B cell (primary cell): Measurements from ENCODE around the gene IPO11. TPM values are rescaled to one million over a fixed set of nuclear protein-coding genes. Genes with fewer than 3 reads are reported as not detected.
"Not testable (repeated sequence)": the region's sequence is repeated elsewhere in the genome, so short reads cannot be mapped to it uniquely, and the experiment has no call there.

ENCODE experiments used
- ATAC-seq: fragments of 200-7000 bp; cut with Tn5 transposase; one replicate; pipeline ENCODE4 v1.10.0; 2021; ENCODE audit warnings: low read depth, mild to moderate bottlenecking, moderate number of reproducible peaks, moderate library complexity
- CTCF ChIA-PET: fragments of 350-600 bp; sonication (Branson Sonifier 250); formaldehyde crosslinking; loops from one replicate; lab custom pipeline; 2021; ENCODE audit warnings: antibody characterized with exemption, inconsistent platforms; lab: Charles Lee
- POLR2A ChIA-PET: fragments of 350-600 bp; sonication (Branson Sonifier 250); formaldehyde crosslinking; loops from one replicate; lab custom pipeline; 2021; ENCODE audit warnings: antibody characterized with exemption; lab: Charles Lee
- DNase-seq: peaks from one replicate; pipeline ENCODE4 v3.0.0; 2013
- H2AFZ ChIP-seq: 2 replicates; pipeline ENCODE4 v1.6.1; 2012; ENCODE audit warnings: mild to moderate bottlenecking, low read depth, low read length; ENCODE audit not compliant: insufficient read depth, poor library complexity, severe bottlenecking
- H3K27ac ChIP-seq, 2 donors: 1 replicate in 1 of 2; 2 replicates in 1 of 2; pipeline ENCODE4 v1.5.1; 2012 to 2013; ENCODE audit warnings: low read length in 2 of 2, mild to moderate bottlenecking in 2 of 2, moderate library complexity in 1 of 2
- H3K27me3 ChIP-seq, 4 experiments: fragments of 200-600 bp in 1 of 4; sonication (generic) in 1 of 4; replicated peaks in 1 of 4; 1 replicate in 2 of 4; 2 replicates in 2 of 4; pipeline versions ENCODE4 v1.6.1 to v1.7.0; 2013 to 2016; ENCODE audit warnings: low read length in 3 of 4, mild to moderate bottlenecking in 2 of 4, mixed read lengths in 1 of 4, moderate library complexity in 1 of 4; ENCODE audit not compliant: insufficient read depth in 4 of 4, control insufficient read depth in 3 of 4; ENCODE audit errors: control extremely low read depth in 1 of 4
- H3K36me3 ChIP-seq, 2 experiments: replicated peaks in 1 of 2; 1 replicate in 1 of 2; 2 replicates in 1 of 2; pipeline versions ENCODE4 v1.6.1 to v1.7.1; 2013; ENCODE audit warnings: low read length in 1 of 2; ENCODE audit not compliant: insufficient read depth in 2 of 2, control insufficient read depth in 1 of 2; ENCODE audit errors: control extremely low read depth in 1 of 2, extremely low read depth in 1 of 2
- H3K4me1 ChIP-seq, 2 donors: fragments of 200-600 bp in 1 of 2; sonication (generic) in 1 of 2; 1 replicate in 1 of 2; 2 replicates in 1 of 2; pipeline versions ENCODE4 v1.5.1 to v1.6.1; 2013 to 2017; ENCODE audit warnings: low read length in 2 of 2; ENCODE audit not compliant: control insufficient read depth in 2 of 2, insufficient read depth in 2 of 2
- H3K4me2 ChIP-seq: replicated peaks from 2 replicates; pipeline ENCODE3; 2012; ENCODE audit warnings: mild to moderate bottlenecking, low read depth, low read length; ENCODE audit not compliant: poor library complexity, severe bottlenecking
- H3K4me3 ChIP-seq, 5 experiments: fragments of 200-600 bp in 1 of 5; sonication (generic) in 1 of 5; 1 replicate in 3 of 5; 2 replicates in 2 of 5; pipeline versions ENCODE4 v1.5.1 to v1.7.0; 2011 to 2016; ENCODE audit warnings: low read length in 4 of 5, mild to moderate bottlenecking in 4 of 5, low read depth in 2 of 5, control low read depth in 1 of 5, moderate library complexity in 1 of 5; ENCODE audit not compliant: insufficient read depth in 1 of 5; ENCODE audit errors: control extremely low read depth in 1 of 5, extremely low read depth in 1 of 5
- H3K79me2 ChIP-seq: fragments of 200-600 bp; sonication (generic); one replicate; pipeline ENCODE4 v1.6.0; 2016; ENCODE audit warnings: low read length; ENCODE audit not compliant: control insufficient read depth, insufficient read depth
- H3K9ac ChIP-seq: fragments of 200-600 bp; sonication (generic); 2 replicates; pipeline ENCODE4 v1.6.1; 2017; ENCODE audit warnings: mild to moderate bottlenecking, low read length, moderate library complexity
- H3K9me3 ChIP-seq, 3 donors: one replicate each; pipeline versions ENCODE4 v1.6.1 to v1.7.1; 2013; ENCODE audit warnings: low read length in 2 of 3; ENCODE audit not compliant: control insufficient read depth in 2 of 3, insufficient read depth in 1 of 3; ENCODE audit errors: control extremely low read depth in 1 of 3
- H4K20me1 ChIP-seq: 2 replicates; pipeline ENCODE4 v1.6.0; 2012; ENCODE audit warnings: mild to moderate bottlenecking, low read length; ENCODE audit not compliant: insufficient read depth, control insufficient read depth, poor library complexity, severe bottlenecking
- H3K27ac Mint-ChIP-seq: one replicate; pipeline ENCODE4 v1.8.0; 2021; ENCODE audit warnings: mixed read lengths
- H3K27me3 Mint-ChIP-seq: one replicate; pipeline ENCODE4 v1.8.0; 2021; ENCODE audit warnings: mixed read lengths
- H3K4me1 Mint-ChIP-seq: one replicate; pipeline ENCODE4 v1.8.0; 2021; ENCODE audit warnings: mixed read lengths
- H3K4me3 Mint-ChIP-seq: one replicate; pipeline ENCODE4 v1.8.0; 2021; ENCODE audit warnings: mixed read lengths
- H3K9me3 Mint-ChIP-seq: one replicate; pipeline ENCODE4 v1.8.0; 2022; ENCODE audit warnings: mixed read lengths; ENCODE audit not compliant: insufficient read depth
- EZH2 ChIP-seq: IDR thresholded peaks from 2 replicates; pipeline ENCODE4 v1.6.1; 2012; ENCODE audit warnings: borderline replicate concordance, low read depth, mild to moderate bottlenecking, moderate library complexity, low read length; ENCODE audit not compliant: insufficient read depth, poor library complexity, severe bottlenecking
- WGBS: methylation state at CpG from one replicate; pipeline ENCODE4 v1.1.5; 2013; ENCODE audit warnings: missing lambda C conversion rate; ENCODE audit not compliant: insufficient coverage; 5-methylcytosine and 5-hydroxymethylcytosine counted together
- intact Hi-C: fragments of 100-400 bp; cut with micrococcal nuclease; formaldehyde crosslinking; loops from one replicate; pipeline ENCODE4 v1.10.0; 2022
- polyA plus RNA-seq: library from polyadenylated mRNA; depleted of rRNA; stranded (reverse); fragments of >200 nt; gene quantifications from 2 replicates; pipeline ENCODE4 v1.2.3, GENCODE V29; 2012
- total RNA-seq, 2 donors: library from RNA; stranded (reverse); fragments of 120-200 nt in 1 of 2; gene quantifications; 1 replicate in 1 of 2; 2 replicates in 1 of 2; pipeline versions ENCODE4 v1.2.3 to v1.2.4, GENCODE V29; 2013 to 2022
- TF ChIP-seq, protein P1 (sequence below): fragments of 200-600 bp; IDR thresholded peaks from one replicate; pipeline ENCODE4 v1.8.0; 2022; ENCODE audit warnings: antibody characterized with exemption, mild to moderate bottlenecking

Gene IPO11
- total and polyA plus RNA-seq, 2 donors (not counting 1 experiment from before 2014, with no cell fraction given), result 3.8 to 37.4 TPM

DNA sequence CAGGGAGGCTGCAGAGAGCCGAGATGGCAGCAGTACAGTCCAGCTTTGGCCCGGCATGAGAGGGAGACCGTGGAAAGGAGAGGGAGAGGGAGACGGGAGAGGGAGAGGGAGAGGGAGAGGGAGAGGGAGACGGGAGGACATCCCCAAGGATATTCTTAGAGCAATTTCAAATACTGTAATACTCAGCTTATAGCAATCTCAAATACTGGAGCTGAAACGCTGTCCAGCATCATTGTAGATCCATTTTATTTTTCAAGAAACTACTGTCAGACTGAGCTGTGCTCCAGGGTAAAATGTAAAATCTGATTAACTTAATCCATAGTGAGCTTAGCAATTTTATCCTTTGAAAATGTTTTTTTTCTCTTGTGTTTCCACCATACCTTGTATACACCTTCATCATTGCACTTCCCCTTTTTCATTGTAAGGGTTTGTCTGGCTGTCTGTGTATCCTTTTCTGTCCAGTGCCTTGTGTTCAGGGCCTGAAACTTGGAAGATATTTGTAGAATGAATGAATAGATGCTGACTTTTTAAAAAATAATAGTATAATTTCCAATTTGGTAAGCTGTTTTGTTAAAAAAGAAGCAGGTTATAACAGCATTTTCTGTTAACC, 102.1 kb downstream of the IPO11 start:
- ChIA-PET POLR2A (no interaction called here), CTCF (no interaction called here)
- Mint-ChIP-seq H3K9me3 (no peaks in the 10 kb centered on the region), H3K4me1 (no peaks in the 10 kb centered on the region), H3K4me3 (no peak overlapping the region), H3K27ac (no peak overlapping the region), H3K27me3 (no peaks in the 10 kb centered on the region)
- H4K20me1 ChIP-seq, result no peaks in the 10 kb centered on the region
- H3K79me2 ChIP-seq, result no peaks in the 10 kb centered on the region
- intact Hi-C loops, result no loop called here
- no peak overlapping the region for H3K4me3 ChIP-seq
- H2AFZ ChIP-seq, result no peak overlapping the region
- DNase-seq (no peak), ATAC-seq (no peak)
- H3K27ac ChIP-seq, result no peak overlapping the region
- TF ChIP-seq, protein P1, sequence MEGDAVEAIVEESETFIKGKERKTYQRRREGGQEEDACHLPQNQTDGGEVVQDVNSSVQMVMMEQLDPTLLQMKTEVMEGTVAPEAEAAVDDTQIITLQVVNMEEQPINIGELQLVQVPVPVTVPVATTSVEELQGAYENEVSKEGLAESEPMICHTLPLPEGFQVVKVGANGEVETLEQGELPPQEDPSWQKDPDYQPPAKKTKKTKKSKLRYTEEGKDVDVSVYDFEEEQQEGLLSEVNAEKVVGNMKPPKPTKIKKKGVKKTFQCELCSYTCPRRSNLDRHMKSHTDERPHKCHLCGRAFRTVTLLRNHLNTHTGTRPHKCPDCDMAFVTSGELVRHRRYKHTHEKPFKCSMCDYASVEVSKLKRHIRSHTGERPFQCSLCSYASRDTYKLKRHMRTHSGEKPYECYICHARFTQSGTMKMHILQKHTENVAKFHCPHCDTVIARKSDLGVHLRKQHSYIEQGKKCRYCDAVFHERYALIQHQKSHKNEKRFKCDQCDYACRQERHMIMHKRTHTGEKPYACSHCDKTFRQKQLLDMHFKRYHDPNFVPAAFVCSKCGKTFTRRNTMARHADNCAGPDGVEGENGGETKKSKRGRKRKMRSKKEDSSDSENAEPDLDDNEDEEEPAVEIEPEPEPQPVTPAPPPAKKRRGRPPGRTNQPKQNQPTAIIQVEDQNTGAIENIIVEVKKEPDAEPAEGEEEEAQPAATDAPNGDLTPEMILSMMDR, result no peak
- TF ChIP-seq EZH2, result no peak
- no peaks in the 10 kb centered on the region for H3K4me1 ChIP-seq
- H3K4me2 ChIP-seq, result no peak overlapping the region
- H3K36me3 ChIP-seq, result peaks cover 3 to 13% of the 10 kb centered on the region in 2 experiments
- H3K9ac ChIP-seq, result no peak overlapping the region
- H3K27me3 ChIP-seq, result no peaks in the 10 kb centered on the region
- no peaks in the 10 kb centered on the region for H3K9me3 ChIP-seq
- no CpG with 5 or more reads among the region's 6 CpGs for WGBS

DNA sequence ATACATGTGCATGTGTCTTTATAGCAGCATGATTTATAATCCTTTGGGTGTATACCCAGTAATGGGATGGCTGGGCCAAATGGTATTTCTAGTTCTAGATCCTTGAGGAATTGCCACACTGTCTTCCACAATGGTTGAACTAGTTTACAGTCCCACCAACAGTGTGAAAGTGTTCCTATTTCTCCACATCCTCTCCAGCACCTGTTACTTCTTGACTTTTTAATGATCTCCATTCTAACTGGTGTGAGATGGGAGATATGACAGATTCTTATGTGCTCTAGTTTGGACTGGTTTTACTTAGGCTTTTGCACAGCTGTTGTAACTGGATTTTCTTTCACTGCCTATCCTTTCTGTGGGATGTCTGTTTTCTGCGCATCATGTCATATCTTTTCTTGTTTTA, 108.2 kb downstream of the IPO11 start:
- ATAC-seq, H3K4me2 ChIP-seq, intact Hi-C loops, H3K9me3 Mint-ChIP-seq, POLR2A ChIA-PET, H3K4me1 ChIP-seq, H4K20me1 ChIP-seq, H3K4me3 ChIP-seq, DNase-seq, H2AFZ ChIP-seq, H3K9ac ChIP-seq, H3K27me3 Mint-ChIP-seq, H3K79me2 ChIP-seq, H3K4me1 Mint-ChIP-seq, H3K36me3 ChIP-seq, H3K27ac ChIP-seq, H3K27ac Mint-ChIP-seq, H3K4me3 Mint-ChIP-seq, H3K9me3 ChIP-seq, H3K27me3 ChIP-seq, CTCF ChIA-PET: not testable (repeated sequence)
- no CpG with 5 or more reads among the region's 1 CpG for WGBS
